ENCODE results near the gene GFER. TPM values are rescaled to one million over a fixed set of nuclear protein-coding genes. Genes with fewer than 3 reads are reported as not detected.
"Not testable (repeated sequence)": the region's sequence is repeated elsewhere in the genome, so short reads cannot be mapped to it uniquely, and the experiment has no call there.

The GFER gene
- total and polyA plus RNA-seq, 10 of the 15 experiments (the other 5 are each of a cell fraction or from before 2014, with no cell fraction given): 2.4 to 57.7 (median 31.3) TPM

GRCh38 chr16:2033909-2034695 lies 50.1 kb downstream of the GFER start:
- ATAC-seq; in situ Hi-C loops (cut with MboI); SMC1A ChIA-PET (ENCODE audit: uncharacterized antibody, unreplicated experiment); H3K9ac ChIP-seq (ENCODE audit: control insufficient read depth, insufficient read depth, low read length); H3K36me3 ChIP-seq (ENCODE audit: control insufficient read depth in 2 of 2, insufficient read depth in 2 of 2, low read length in 1 of 2); H3K27me3 ChIP-seq (replicated peaks in 1 of 2; ENCODE audit: control insufficient read depth in 2 of 2, insufficient read depth in 2 of 2, low read length in 1 of 2); intact Hi-C loops (cut with micrococcal nuclease; ENCODE audit: unreplicated experiment); H3K79me2 ChIP-seq (ENCODE audit: control insufficient read depth, insufficient read depth, low read length); BruUV-seq (replicated peaks); FAIRE-seq; RAD21 ChIA-PET (ENCODE audit: unreplicated experiment); POLR2A ChIA-PET; H3K27ac ChIP-seq (ENCODE audit: control insufficient read depth, insufficient read depth); H3K9me3 ChIP-seq (replicated peaks; ENCODE audit: control insufficient read depth, insufficient read depth, low read length); H2AFZ ChIP-seq (ENCODE audit: control insufficient read depth, low read depth, low read length); H4K20me1 ChIP-seq (ENCODE audit: control insufficient read depth, insufficient read depth); H3K4me2 ChIP-seq (ENCODE audit: control insufficient read depth, insufficient read depth); H3K4me3 ChIP-seq; CTCF ChIA-PET; DNase-seq (ENCODE audit: low read depth, low spot score); H3K4me1 ChIP-seq (ENCODE audit: control insufficient read depth, insufficient read depth, low read length): not testable (repeated sequence)
- WGBS (ENCODE audit: insufficient coverage, insufficient replicate concordance, low lambda C conversion rate, missing lambda C conversion rate): 60% methylated on average over 11 of the region's 32 CpGs

DNA sequence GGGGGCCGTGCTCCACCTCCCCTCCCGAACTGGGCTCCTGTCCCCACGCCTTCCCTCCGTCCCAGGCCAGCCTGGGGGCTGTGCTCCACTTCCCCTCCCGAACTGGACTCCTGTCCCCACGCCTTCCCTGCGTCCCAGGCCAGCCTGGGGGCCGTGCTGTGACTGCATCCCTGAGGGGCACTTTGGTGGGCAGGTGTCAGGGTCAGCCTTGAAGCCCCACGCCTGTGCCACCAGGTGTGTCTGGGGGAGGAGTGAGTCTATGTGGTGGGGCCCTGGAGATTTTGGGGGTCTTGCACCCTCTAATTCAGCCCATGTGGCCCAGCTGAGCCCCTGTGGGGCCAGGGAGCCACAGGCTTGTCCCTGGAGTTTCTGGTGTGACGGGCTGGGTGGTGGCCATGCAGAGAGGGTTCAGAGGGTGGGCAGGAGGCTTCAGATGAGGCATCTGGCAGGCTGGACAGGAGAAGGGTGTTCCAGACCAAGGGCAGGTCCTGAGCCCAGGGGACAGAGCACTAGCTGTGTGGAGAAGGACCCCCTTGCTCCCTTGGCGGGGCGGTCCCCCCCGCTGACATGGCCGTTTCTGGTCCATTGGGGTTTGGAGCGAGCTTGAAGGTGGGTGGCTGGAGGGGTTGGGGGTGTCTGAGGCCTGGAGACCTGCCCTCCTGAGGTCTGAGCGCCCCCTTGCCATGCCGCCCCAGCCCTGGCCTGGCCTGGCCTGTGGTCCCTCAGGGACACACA lies 50.9 kb downstream of the GFER start:
- in situ Hi-C loops (cut with MboI) (no loop called here), intact Hi-C loops (cut with micrococcal nuclease; ENCODE audit: unreplicated experiment) (no loop called here)
- Histone ChIP-seq H3K4me3 (no peak overlapping the region), H3K4me1 (ENCODE audit: control insufficient read depth, insufficient read depth, low read length) (no peaks in the 10 kb centered on the region), H3K9me3 (replicated peaks; ENCODE audit: control insufficient read depth, insufficient read depth, low read length) (no peaks in the 10 kb centered on the region), H3K27me3 (replicated peaks in 1 of 2; ENCODE audit: control insufficient read depth in 2 of 2, insufficient read depth in 2 of 2, low read length in 1 of 2) (0 out of 4 replicates have a peak, but pooled peaks cover 0 to 2% of the 10 kb centered on the region in 2 experiments), H2AFZ (ENCODE audit: control insufficient read depth, low read depth, low read length) (no peak overlapping the region), H4K20me1 (ENCODE audit: control insufficient read depth, insufficient read depth) (no peaks in the 10 kb centered on the region), H3K79me2 (ENCODE audit: control insufficient read depth, insufficient read depth, low read length) (no peaks in the 10 kb centered on the region), H3K4me2 (ENCODE audit: control insufficient read depth, insufficient read depth) (no peak overlapping the region), H3K36me3 (ENCODE audit: control insufficient read depth in 2 of 2, insufficient read depth in 2 of 2, low read length in 1 of 2) (no peaks in the 10 kb centered on the region), H3K27ac (ENCODE audit: control insufficient read depth, insufficient read depth) (no peak overlapping the region), H3K9ac (ENCODE audit: control insufficient read depth, insufficient read depth, low read length) (no peak overlapping the region)
- ChIA-PET POLR2A (no interaction called here), CTCF (no interaction called here), RAD21 (ENCODE audit: unreplicated experiment) (no interaction called here), SMC1A (ENCODE audit: uncharacterized antibody, unreplicated experiment) (no interaction called here)
- WGBS (ENCODE audit: insufficient coverage, insufficient replicate concordance, low lambda C conversion rate, missing lambda C conversion rate): 35% methylated on average over 15 of the region's 17 CpGs
- FAIRE-seq (no peak), DNase-seq (ENCODE audit: low read depth, low spot score) (no peak), ATAC-seq (no peak)
- BruUV-seq (replicated peaks): no TSS peak
- no peak for TF ChIP-seq BRCA1 (IDR thresholded peaks at IDR 0.05; ENCODE audit: low read depth, low read length)
- no peak for TF ChIP-seq USF2 (IDR thresholded peaks at IDR 0.05; ENCODE audit: borderline replicate concordance, low read depth, low read length)
- TF ChIP-seq MYB (IDR thresholded peaks at IDR 0.05; ENCODE audit: borderline replicate concordance, low read depth, low read length): no peak
- no peak for TF ChIP-seq SPI1 (IDR thresholded peaks at IDR 0.05; ENCODE audit: borderline replicate concordance, insufficient read depth, low read depth, low read length)
- no peak for TF ChIP-seq IKZF2 (IDR thresholded peaks at IDR 0.05)
- TF ChIP-seq, protein P1, sequence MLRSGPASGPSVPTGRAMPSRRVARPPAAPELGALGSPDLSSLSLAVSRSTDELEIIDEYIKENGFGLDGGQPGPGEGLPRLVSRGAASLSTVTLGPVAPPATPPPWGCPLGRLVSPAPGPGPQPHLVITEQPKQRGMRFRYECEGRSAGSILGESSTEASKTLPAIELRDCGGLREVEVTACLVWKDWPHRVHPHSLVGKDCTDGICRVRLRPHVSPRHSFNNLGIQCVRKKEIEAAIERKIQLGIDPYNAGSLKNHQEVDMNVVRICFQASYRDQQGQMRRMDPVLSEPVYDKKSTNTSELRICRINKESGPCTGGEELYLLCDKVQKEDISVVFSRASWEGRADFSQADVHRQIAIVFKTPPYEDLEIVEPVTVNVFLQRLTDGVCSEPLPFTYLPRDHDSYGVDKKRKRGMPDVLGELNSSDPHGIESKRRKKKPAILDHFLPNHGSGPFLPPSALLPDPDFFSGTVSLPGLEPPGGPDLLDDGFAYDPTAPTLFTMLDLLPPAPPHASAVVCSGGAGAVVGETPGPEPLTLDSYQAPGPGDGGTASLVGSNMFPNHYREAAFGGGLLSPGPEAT (IDR thresholded peaks at IDR 0.05; ENCODE audit: low read depth): no peak
- TF ChIP-seq SMC3 (IDR thresholded peaks at IDR 0.05; ENCODE audit: borderline replicate concordance, low read length): no peak
- TF ChIP-seq, protein P2, sequence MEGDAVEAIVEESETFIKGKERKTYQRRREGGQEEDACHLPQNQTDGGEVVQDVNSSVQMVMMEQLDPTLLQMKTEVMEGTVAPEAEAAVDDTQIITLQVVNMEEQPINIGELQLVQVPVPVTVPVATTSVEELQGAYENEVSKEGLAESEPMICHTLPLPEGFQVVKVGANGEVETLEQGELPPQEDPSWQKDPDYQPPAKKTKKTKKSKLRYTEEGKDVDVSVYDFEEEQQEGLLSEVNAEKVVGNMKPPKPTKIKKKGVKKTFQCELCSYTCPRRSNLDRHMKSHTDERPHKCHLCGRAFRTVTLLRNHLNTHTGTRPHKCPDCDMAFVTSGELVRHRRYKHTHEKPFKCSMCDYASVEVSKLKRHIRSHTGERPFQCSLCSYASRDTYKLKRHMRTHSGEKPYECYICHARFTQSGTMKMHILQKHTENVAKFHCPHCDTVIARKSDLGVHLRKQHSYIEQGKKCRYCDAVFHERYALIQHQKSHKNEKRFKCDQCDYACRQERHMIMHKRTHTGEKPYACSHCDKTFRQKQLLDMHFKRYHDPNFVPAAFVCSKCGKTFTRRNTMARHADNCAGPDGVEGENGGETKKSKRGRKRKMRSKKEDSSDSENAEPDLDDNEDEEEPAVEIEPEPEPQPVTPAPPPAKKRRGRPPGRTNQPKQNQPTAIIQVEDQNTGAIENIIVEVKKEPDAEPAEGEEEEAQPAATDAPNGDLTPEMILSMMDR (IDR thresholded peaks at IDR 0.05 in 2 of 3, conservative IDR thresholded peaks at IDR 0.05 in 1 of 3; ENCODE audit: control insufficient read depth in 2 of 3, extremely low read depth in 1 of 3, insufficient read depth in 1 of 3, low read depth in 3 of 3, low read length in 3 of 3): no peak
- no peak for TF ChIP-seq GATAD2B (conservative IDR thresholded peaks at IDR 0.05; ENCODE audit: low read depth)
- TF ChIP-seq SREBF1 (IDR thresholded peaks at IDR 0.05; ENCODE audit: low read length): no peak
- no peak for TF ChIP-seq ZNF207 (IDR thresholded peaks at IDR 0.05; ENCODE audit: borderline replicate concordance)
